Activated CD8-positive, alpha-beta memory T cell treated with anti-CD3 and anti-CD28 coated beads for 36 hours (primary cell): Measurements from ENCODE around the gene KCNMA1. TPM values are rescaled to one million over a fixed set of nuclear protein-coding genes. Genes with fewer than 3 reads are reported as not detected.

Source experiments
- CTCF ChIA-PET: fragments of 350-600 bp; sonication (Branson Sonifier 250); formaldehyde crosslinking; loops from one replicate; lab custom pipeline; 2021; ENCODE audit warnings: antibody characterized with exemption; lab: Charles Lee
- POLR2A ChIA-PET: fragments of 350-600 bp; sonication (Branson Sonifier 250); formaldehyde crosslinking; loops from one replicate; lab custom pipeline; 2021; ENCODE audit warnings: antibody characterized with exemption; lab: Charles Lee
- total RNA-seq, 2 experiments: library from RNA; stranded (reverse); gene quantifications; one replicate each; pipeline ENCODE4 v1.2.3, GENCODE V29; 2021

KCNMA1 gene
- total RNA-seq, 2 experiments from 2014 or later: not detected

- POLR2A ChIA-PET: no interaction called here
- CTCF ChIA-PET: no interaction called here
These were observed 575.2 kb downstream of the KCNMA1 start for GRCh38 chr10:77062381-77062780.

- ChIA-PET CTCF (no interaction called here), POLR2A (no interaction called here)
These were observed 576.7 kb downstream of the KCNMA1 start for GRCh38 chr10:77060913-77061312.

GRCh38 chr10:77056650-77057049, 581.0 kb downstream of the KCNMA1 start:
- ChIA-PET CTCF (no interaction called here), POLR2A (no interaction called here)

DNA sequence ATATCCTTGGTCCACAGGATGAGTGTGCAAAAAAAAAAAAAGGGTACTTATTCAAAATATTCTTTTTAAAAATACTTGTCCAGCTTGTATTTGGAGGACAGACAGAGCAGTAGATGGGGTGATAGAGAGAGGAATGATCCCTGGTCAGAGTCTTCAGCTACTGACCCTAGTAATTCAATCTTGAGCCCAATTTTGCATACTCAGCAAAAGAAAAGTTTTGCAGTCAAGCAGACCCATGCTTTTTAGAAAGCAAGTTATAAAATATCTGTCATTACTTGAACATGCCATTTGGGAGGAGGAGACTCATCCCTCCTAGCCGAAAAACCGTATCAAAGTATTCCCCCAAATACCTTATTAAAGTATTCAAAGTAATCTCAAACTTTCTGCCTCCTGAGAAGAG, 585.0 kb downstream of the KCNMA1 start:
- ChIA-PET CTCF (no interaction called here), POLR2A (no interaction called here)

- POLR2A ChIA-PET: no interaction called here
- CTCF ChIA-PET: no interaction called here
These were observed 585.8 kb downstream of the KCNMA1 start for GRCh38 chr10:77051837-77052236.

GRCh38 chr10:77049896-77050295, 587.7 kb downstream of the KCNMA1 start:
- POLR2A ChIA-PET: no interaction called here
- CTCF ChIA-PET: no interaction called here

DNA sequence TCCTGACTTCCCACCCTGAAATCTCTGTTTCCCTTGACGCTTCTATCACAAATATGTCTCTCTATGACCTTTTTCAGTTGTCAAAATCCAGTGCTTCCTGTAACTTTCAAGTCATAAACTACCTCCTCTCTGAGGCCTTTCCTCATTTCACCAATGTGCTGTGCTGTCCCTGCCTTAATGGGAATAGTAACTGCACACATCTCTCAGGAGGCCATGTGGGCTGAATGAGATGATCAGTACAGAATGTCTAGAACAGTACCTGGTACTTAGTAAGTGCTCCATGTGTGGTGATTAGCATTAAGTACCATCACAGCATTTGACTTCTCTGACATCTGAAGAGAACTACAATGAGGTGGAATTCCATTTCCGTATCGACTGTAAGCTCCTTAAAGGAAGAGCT, 588.5 kb downstream of the KCNMA1 start:
- POLR2A ChIA-PET: no interaction called here
- CTCF ChIA-PET: no interaction called here

- CTCF ChIA-PET: no interaction called here
- POLR2A ChIA-PET: no interaction called here
These were observed 592.5 kb downstream of the KCNMA1 start for GRCh38 chr10:77045085-77045484.

DNA sequence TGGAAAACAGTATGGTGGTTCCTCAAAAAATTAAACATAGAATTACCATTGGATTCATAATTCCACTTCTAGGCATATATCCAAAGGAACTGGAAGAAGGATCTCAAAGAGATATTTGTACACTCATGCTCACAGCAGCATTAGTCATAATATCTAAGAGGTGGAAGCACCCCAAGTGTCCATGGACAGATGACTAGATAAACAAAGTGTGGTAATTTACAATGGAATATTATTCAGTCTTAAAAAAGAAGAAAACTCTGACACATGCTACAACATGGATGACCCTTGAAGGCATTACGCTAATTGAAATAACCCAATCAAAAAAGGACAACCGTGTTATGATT, 594.2 kb downstream of the KCNMA1 start:
- POLR2A ChIA-PET: no interaction called here
- CTCF ChIA-PET: no interaction called here

GRCh38 chr10:77042706-77043419, 594.7 kb downstream of the KCNMA1 start:
- POLR2A ChIA-PET: no interaction called here
- CTCF ChIA-PET: no interaction called here

- CTCF ChIA-PET: no interaction called here
- POLR2A ChIA-PET: no interaction called here
These were observed 595.9 kb downstream of the KCNMA1 start for GRCh38 chr10:77041636-77042258.

DNA sequence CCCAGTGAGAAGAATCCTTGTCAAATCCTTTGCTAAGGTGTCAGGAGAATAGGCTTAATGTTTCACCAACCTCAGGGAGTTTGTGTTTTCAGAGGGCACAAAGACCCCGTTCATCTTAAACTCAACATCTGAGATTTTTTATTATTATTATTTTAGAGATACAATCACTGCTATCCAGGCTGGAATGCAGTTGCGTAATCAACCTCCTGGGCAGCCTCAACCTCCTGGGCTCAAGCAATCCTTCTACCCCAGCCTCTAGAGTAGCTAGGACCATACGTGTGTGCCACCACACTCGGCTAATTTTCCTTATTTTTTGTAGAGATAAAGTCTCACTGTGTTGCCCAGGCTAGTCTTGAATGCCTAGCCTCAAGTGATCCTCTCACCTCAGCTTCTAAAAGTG, 599.2 kb downstream of the KCNMA1 start:
- ChIA-PET CTCF (no interaction called here), POLR2A (no interaction called here)

DNA sequence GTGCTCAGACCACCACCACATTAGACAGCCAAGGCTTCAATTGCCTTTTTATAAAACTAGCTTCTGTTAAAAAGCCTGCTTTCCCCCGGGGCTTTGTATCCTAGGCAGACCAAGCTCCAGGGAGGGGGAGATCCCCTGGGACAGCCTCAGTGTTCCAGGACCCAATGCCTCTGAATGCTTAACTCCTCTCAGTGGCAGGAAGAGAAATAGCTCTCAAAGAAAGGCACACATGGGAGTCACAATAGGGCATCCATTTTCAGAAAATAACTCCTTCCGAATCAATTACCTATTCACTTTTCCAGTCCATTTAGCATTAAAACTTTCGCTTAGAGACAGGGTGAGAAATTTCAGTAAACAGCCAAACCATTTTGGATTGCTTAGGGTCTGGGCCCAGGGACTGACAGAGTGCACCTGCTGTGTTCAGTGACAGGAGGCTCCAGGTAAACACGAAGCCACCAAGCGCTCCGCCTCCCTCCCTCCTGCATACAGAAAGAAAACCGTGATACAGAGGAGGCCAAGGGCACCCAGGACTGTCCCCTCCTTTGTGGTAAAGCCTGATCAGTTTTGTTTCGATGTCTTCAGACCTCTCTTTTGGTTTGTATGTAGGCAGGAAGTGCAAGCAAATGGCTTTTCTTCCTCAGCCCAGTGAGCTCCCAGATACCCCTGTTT, 599.7 kb downstream of the KCNMA1 start:
- ChIA-PET CTCF (no interaction called here), POLR2A (no interaction called here)

DNA sequence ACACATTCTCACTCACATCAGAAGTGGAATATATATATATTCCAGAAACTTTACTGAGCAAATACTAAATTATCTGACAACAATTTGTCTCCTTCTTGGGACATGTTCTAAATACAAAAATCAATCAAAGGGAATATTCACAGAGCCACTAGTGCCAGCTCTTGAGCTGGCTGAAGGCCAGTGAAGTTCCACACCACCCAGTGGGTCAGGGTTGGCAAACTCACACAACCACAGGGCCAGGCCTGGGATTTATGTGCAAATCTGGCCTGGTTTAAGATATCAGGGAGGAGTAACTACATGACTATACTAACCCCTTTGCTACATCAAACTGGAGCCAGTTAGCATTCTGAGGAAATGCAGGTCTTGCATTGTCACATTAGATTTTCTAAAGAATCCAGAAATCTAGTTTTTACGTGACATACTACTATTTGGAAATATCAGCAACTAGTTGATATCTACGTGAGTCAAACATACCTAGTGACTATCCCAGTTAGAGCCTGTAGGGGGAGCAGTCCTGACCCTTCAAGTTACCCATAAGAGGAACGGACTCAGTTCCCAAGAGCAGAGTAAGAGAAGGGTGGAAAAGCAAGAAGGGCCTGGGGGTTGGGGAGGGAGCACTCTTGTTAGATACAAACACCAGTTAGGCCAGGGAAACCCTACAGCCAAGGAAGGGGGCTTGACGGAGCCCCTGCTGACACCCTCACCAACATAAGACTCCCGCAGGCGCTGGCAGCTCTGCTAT, 600.4 kb downstream of the KCNMA1 start:
- CTCF ChIA-PET: no interaction called here

GRCh38 chr10:77036276-77036675, 601.3 kb downstream of the KCNMA1 start:
- ChIA-PET POLR2A (no interaction called here), CTCF (no interaction called here)

More for the DNA sequence above, 600.4 kb downstream of the KCNMA1 start:
- POLR2A ChIA-PET: no interaction called here

DNA sequence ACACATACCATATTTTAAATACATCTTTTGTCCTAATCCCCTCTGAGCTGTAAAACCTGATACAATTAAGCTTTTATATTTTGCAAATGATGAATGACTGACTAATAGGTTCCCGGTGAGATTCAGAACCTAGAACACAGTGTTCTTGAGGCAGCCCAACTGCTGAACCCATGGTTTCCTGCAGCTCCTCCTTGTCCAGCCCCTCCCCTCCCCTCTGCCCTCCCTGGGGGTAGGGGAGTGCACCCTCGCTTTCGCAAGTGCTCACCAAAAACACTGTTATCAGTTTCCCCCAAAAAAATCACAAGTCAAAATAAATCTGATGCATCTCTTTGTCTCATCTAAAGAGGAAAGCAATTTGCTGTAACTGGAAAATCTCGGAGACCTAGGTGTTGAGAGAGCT, 602.8 kb downstream of the KCNMA1 start:
- POLR2A ChIA-PET: no interaction called here

GRCh38 chr10:77034240-77034639, 603.4 kb downstream of the KCNMA1 start:
- POLR2A ChIA-PET: no interaction called here
- CTCF ChIA-PET: no interaction called here

More for the DNA sequence above, 602.8 kb downstream of the KCNMA1 start:
- CTCF ChIA-PET: no interaction called here

DNA sequence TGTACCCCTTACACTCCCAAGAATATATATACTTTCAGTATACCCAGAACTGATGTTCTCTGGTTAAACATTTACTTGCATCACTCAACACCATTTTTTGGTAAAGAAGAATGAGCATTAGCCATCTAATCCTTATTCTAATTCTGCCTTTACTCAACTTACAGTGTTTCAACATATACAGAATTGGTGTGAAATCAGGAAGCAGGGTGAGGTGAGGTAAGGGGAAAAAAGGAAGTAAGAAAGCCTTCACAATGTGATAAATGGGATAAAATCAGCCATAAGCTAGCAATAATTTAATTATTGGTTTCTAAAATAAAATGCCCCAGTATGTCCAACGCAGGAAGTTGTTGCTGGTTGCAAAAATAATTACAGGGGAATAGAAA, 605.4 kb downstream of the KCNMA1 start:
- POLR2A ChIA-PET: no interaction called here

DNA sequence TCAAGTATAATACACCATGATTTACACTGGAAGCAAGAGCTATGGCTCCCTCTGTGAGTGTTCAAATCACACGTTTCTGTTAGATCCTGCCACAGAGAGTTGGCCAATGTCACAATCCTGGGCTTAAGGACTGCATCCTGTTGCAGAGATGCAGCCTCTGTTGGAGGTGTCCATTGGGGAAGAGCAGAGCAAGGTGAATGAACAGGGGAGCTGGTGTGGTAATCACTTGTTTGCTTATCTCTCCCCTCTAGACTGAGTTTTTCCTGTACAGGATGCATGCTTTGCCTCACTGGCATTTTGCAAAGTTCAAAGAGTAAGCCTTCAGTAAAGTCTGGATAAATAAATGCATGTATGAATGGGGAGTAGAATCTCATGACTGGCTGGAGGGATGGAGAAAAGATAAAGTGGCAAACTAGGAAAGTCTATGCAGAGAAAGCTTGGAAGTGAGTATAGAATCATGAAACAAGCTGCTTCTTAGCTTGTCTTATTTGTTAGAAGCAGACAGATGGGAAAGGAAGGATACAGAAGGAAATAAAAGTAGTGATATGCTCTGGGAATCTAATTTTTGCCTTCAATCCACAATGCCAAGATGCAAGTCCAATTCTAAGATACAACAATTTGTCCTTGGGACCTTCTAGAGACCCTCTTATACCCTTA, 605.9 kb downstream of the KCNMA1 start:
- ChIA-PET POLR2A (no interaction called here), CTCF (no interaction called here)

More for the DNA sequence above, 605.4 kb downstream of the KCNMA1 start:
- CTCF ChIA-PET: no interaction called here

DNA sequence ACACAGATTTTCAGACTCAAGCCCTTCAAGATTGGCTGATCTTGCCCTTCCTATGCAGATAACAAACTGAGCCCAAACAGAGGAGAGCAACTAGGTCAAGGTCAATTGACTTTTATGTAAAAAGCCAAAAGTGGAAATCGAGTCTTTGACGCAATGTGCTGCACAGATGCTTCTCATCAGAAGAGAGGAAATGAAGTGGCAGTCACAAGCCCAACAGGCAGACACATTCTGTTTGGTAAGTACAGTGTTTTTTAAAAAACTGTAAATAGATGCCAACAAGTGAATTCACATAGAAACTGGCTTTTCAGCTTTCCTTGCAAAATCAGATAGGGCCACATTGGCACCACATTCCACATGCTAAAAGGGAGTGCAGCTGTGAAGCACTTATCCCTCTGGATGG, 606.6 kb downstream of the KCNMA1 start:
- CTCF ChIA-PET: no interaction called here
- POLR2A ChIA-PET: no interaction called here
